Hindlimb muscle (tissue), 1 donor: ENCODE data around the gene CREBBP. TPM values are rescaled to one million over a fixed set of nuclear protein-coding genes. Genes with fewer than 3 reads are reported as not detected.

Experiments used
- DNase-seq: peaks from one replicate; pipeline ENCODE4 v3.0.0-alpha.2; 2013
- polyA plus RNA-seq: library from polyadenylated mRNA; unstranded; fragments of 120-200 nt; gene quantifications from one replicate; pipeline ENCODE4 v1.2.1, GENCODE V29; 2013; ENCODE audit not compliant: insufficient read length

Gene CREBBP
- polyA plus RNA-seq, 1 donor = 56.5 TPM

GRCh38 chr16:3792472-3793012, 88.0 kb downstream of the CREBBP start:
- DNase-seq = no peak

- no peak for DNase-seq
These were observed 88.8 kb downstream of the CREBBP start for GRCh38 chr16:3791701-3792100.

GRCh38 chr16:3789375-3790099, 91.0 kb downstream of the CREBBP start:
- no peak for DNase-seq

GRCh38 chr16:3788711-3789374, 91.7 kb downstream of the CREBBP start:
- DNase-seq = no peak

- no peak for DNase-seq
These were observed 92.4 kb downstream of the CREBBP start for GRCh38 chr16:3787924-3788661.

GRCh38 chr16:3785413-3785812, 95.1 kb downstream of the CREBBP start:
- no peak for DNase-seq

GRCh38 chr16:3783516-3783915, 97.0 kb downstream of the CREBBP start:
- DNase-seq = no peak

- no peak for DNase-seq
These were observed 97.9 kb downstream of the CREBBP start for GRCh38 chr16:3782566-3782965.

GRCh38 chr16:3781421-3781820, 99.1 kb downstream of the CREBBP start:
- DNase-seq = no peak

GRCh38 chr16:3780570-3780969, 99.9 kb downstream of the CREBBP start:
- DNase-seq = no peak

GRCh38 chr16:3776316-3776715, 104.2 kb downstream of the CREBBP start:
- no peak for DNase-seq

GRCh38 chr16:3774819-3775218, 105.7 kb downstream of the CREBBP start:
- no peak for DNase-seq

GRCh38 chr16:3774156-3774767, 106.3 kb downstream of the CREBBP start:
- no peak for DNase-seq

- no peak for DNase-seq
These were observed 106.8 kb downstream of the CREBBP start for GRCh38 chr16:3773663-3774062.

- DNase-seq = no peak
These were observed 109.0 kb downstream of the CREBBP start for GRCh38 chr16:3771513-3771912.

GRCh38 chr16:3770530-3770929, 110.0 kb downstream of the CREBBP start:
- DNase-seq = no peak

- DNase-seq = no peak
These were observed 110.6 kb downstream of the CREBBP start for GRCh38 chr16:3769942-3770341.

- DNase-seq = no peak
These were observed 111.5 kb downstream of the CREBBP start for GRCh38 chr16:3769013-3769412.

- no peak for DNase-seq
These were observed 113.1 kb downstream of the CREBBP start for GRCh38 chr16:3767333-3767986.

GRCh38 chr16:3766177-3766576, 114.3 kb downstream of the CREBBP start:
- DNase-seq = no peak

GRCh38 chr16:3764409-3764808, 116.1 kb downstream of the CREBBP start:
- DNase-seq = no peak

GRCh38 chr16:3762107-3762750, 118.3 kb downstream of the CREBBP start:
- DNase-seq = no peak
